H1 (cell line): ENCODE results near the gene SMS. TPM values are rescaled to one million over a fixed set of nuclear protein-coding genes. Genes with fewer than 3 reads are reported as not detected.

Experiments used
- BACH1 ChIP-seq: IDR thresholded peaks from 2 replicates; pipeline ENCODE4 v1.6.1; 2012; ENCODE audit warnings: low read length, improper control_type of control experiment
- CTBP2 ChIP-seq: IDR thresholded peaks from 2 replicates; pipeline ENCODE4 v1.7.0; 2011; ENCODE audit warnings: borderline replicate concordance, mild to moderate bottlenecking, moderate library complexity, mixed read lengths, low read length; ENCODE audit not compliant: insufficient read depth, insufficient read length
- GTF2F1 ChIP-seq: IDR thresholded peaks from 2 replicates; pipeline ENCODE4 v1.6.1; 2012; ENCODE audit warnings: low read depth, low read length, improper control_type of control experiment, borderline replicate concordance
- HDAC6 ChIP-seq: IDR thresholded peaks from one replicate; pipeline ENCODE4 v1.7.1; 2012; ENCODE audit warnings: low read depth, mild to moderate bottlenecking, inconsistent platforms, low read length, moderate library complexity
- RAD21 ChIP-seq, 2 experiments: IDR thresholded peaks in 1 of 2; conservative IDR thresholded peaks in 1 of 2; 2 replicates each; pipeline ENCODE4 v1.6.1; 2011; ENCODE audit warnings: low read depth in 2 of 2, low read length in 2 of 2, improper control_type of control experiment in 1 of 2, inconsistent platforms in 1 of 2, mild to moderate bottlenecking in 1 of 2, moderate library complexity in 1 of 2
- SP2 ChIP-seq: IDR thresholded peaks from 2 replicates; pipeline ENCODE4 v1.6.1; 2012; ENCODE audit warnings: mild to moderate bottlenecking, low read length, inconsistent platforms
- TAF7 ChIP-seq: optimal IDR thresholded peaks from 2 replicates; pipeline ENCODE3; 2011; ENCODE audit warnings: low read depth, mild to moderate bottlenecking, inconsistent platforms, low read length, moderate library complexity, borderline replicate concordance
- polyA plus RNA-seq, 7 experiments: library from polyadenylated mRNA; depleted of rRNA in 3 of 7; stranded (reverse) in 5 of 7; unstranded in 2 of 7; fragments of >200 nt in 5 of 7; fragments of 200-250 nt in 2 of 7; gene quantifications; 1 replicate in 5 of 7; 2 replicates in 1 of 7; 4 replicates in 1 of 7; pipeline versions ENCODE4 v1.2.1 to v1.2.3, GENCODE V29; 2011 to 2013; ENCODE audit warnings: missing spikeins in 2 of 7, mixed read lengths in 2 of 7
- total RNA-seq: library from RNA; stranded (reverse); fragmentation: NEBNext Ultra II Directional; extraction: Animal tissue kit (Norgen Biotek cat#: 25700); gene quantifications from 2 replicates; pipeline ENCODE4 v1.2.1, GENCODE V29; 2021
- TF ChIP-seq, protein P1 (sequence below): fragments of 300-600 bp; sonication (generic); IDR thresholded peaks from 2 replicates; pipeline ENCODE4 v1.7.1; 2012; ENCODE audit warnings: low read length, moderate library complexity, mild to moderate bottlenecking, inconsistent platforms; ENCODE audit not compliant: insufficient replicate concordance

Gene SMS
- total and polyA plus RNA-seq, 2 of the 8 experiments (the other 6 are each of a cell fraction or from before 2014, with no cell fraction given), result 66.3 to 256 TPM

DNA sequence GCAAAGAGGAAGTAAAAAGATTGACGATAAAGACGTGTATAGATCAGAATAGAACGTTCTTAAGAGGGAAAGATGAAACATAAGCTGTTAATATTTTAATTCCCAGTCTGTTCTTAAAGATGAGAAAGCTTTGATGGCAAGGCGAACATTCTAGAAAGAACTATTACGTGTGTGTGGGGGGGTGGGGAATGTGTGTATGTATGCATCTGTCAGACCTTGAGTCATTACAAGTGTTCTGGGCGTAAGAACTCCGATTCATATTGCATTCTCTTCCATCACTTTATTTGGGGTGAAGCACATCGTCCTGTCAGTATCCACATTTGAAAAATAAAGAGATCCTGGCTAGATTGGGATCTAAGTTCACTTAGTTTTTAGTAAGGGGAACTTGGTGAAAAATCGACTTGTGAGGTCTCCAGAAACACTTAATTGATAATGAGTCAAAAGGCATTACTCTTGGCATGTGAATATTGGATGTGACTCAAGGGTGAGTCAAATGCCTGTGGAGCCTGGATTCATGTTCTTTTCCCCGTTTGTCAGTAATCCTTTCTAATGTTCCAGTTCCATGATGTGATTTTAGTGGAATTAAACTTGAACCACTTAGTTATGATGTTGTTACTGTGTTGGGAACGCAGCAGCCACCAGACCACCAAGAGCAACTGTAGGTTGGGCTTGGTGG lies 3.1 kb downstream of the SMS start (continued):
- TF ChIP-seq, protein P1, sequence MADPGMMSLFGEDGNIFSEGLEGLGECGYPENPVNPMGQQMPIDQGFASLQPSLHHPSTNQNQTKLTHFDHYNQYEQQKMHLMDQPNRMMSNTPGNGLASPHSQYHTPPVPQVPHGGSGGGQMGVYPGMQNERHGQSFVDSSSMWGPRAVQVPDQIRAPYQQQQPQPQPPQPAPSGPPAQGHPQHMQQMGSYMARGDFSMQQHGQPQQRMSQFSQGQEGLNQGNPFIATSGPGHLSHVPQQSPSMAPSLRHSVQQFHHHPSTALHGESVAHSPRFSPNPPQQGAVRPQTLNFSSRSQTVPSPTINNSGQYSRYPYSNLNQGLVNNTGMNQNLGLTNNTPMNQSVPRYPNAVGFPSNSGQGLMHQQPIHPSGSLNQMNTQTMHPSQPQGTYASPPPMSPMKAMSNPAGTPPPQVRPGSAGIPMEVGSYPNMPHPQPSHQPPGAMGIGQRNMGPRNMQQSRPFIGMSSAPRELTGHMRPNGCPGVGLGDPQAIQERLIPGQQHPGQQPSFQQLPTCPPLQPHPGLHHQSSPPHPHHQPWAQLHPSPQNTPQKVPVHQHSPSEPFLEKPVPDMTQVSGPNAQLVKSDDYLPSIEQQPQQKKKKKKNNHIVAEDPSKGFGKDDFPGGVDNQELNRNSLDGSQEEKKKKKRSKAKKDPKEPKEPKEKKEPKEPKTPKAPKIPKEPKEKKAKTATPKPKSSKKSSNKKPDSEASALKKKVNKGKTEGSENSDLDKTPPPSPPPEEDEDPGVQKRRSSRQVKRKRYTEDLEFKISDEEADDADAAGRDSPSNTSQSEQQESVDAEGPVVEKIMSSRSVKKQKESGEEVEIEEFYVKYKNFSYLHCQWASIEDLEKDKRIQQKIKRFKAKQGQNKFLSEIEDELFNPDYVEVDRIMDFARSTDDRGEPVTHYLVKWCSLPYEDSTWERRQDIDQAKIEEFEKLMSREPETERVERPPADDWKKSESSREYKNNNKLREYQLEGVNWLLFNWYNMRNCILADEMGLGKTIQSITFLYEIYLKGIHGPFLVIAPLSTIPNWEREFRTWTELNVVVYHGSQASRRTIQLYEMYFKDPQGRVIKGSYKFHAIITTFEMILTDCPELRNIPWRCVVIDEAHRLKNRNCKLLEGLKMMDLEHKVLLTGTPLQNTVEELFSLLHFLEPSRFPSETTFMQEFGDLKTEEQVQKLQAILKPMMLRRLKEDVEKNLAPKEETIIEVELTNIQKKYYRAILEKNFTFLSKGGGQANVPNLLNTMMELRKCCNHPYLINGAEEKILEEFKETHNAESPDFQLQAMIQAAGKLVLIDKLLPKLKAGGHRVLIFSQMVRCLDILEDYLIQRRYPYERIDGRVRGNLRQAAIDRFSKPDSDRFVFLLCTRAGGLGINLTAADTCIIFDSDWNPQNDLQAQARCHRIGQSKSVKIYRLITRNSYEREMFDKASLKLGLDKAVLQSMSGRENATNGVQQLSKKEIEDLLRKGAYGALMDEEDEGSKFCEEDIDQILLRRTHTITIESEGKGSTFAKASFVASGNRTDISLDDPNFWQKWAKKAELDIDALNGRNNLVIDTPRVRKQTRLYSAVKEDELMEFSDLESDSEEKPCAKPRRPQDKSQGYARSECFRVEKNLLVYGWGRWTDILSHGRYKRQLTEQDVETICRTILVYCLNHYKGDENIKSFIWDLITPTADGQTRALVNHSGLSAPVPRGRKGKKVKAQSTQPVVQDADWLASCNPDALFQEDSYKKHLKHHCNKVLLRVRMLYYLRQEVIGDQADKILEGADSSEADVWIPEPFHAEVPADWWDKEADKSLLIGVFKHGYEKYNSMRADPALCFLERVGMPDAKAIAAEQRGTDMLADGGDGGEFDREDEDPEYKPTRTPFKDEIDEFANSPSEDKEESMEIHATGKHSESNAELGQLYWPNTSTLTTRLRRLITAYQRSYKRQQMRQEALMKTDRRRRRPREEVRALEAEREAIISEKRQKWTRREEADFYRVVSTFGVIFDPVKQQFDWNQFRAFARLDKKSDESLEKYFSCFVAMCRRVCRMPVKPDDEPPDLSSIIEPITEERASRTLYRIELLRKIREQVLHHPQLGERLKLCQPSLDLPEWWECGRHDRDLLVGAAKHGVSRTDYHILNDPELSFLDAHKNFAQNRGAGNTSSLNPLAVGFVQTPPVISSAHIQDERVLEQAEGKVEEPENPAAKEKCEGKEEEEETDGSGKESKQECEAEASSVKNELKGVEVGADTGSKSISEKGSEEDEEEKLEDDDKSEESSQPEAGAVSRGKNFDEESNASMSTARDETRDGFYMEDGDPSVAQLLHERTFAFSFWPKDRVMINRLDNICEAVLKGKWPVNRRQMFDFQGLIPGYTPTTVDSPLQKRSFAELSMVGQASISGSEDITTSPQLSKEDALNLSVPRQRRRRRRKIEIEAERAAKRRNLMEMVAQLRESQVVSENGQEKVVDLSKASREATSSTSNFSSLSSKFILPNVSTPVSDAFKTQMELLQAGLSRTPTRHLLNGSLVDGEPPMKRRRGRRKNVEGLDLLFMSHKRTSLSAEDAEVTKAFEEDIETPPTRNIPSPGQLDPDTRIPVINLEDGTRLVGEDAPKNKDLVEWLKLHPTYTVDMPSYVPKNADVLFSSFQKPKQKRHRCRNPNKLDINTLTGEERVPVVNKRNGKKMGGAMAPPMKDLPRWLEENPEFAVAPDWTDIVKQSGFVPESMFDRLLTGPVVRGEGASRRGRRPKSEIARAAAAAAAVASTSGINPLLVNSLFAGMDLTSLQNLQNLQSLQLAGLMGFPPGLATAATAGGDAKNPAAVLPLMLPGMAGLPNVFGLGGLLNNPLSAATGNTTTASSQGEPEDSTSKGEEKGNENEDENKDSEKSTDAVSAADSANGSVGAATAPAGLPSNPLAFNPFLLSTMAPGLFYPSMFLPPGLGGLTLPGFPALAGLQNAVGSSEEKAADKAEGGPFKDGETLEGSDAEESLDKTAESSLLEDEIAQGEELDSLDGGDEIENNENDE, result no peak
- TF ChIP-seq BACH1, result no peak
- no peak for TF ChIP-seq TAF7
- no peak for TF ChIP-seq GTF2F1
- TF ChIP-seq HDAC6, result no peak
- no peak for TF ChIP-seq CTBP2
- no peak for TF ChIP-seq RAD21 (IDR thresholded peaks at IDR 0.05 in 1 of 2, conservative IDR thresholded peaks at IDR 0.05 in 1 of 2; ENCODE audit: low read depth in 2 of 2, low read length in 2 of 2)
- no peak for TF ChIP-seq SP2
